ENCODE measurements around the gene ONECUT1.
"Not testable (repeated sequence)": the region's sequence is repeated elsewhere in the genome, so short reads cannot be mapped to it uniquely, and the experiment has no call there.

ONECUT1 gene

GRCh38 chr15:52790169-52790708, at the start of gene ONECUT1:
TSS of gene ONECUT1 (minus strand) at chr15:52790336. CDS start at chr15:52789884, 452 bp downstream.
- peak; percentile 52 for DNase-seq

- DNase-seq = no peak
Measured at GRCh38 chr15:52834379-52834778, 44.2 kb upstream of the ONECUT1 start.

- DNase-seq = not testable (repeated sequence)
Measured at GRCh38 chr15:52824169-52824942, 34.2 kb upstream of the ONECUT1 start.

- no peak for DNase-seq
Measured at GRCh38 chr15:52822475-52822874, 32.3 kb upstream of the ONECUT1 start.

GRCh38 chr15:52819253-52819652, 29.1 kb upstream of the ONECUT1 start:
- DNase-seq = no peak

- not testable (repeated sequence) for DNase-seq
Measured at GRCh38 chr15:52815899-52816298, 25.8 kb upstream of the ONECUT1 start.

GRCh38 chr15:52808996-52809395, 18.9 kb upstream of the ONECUT1 start:
- DNase-seq = no peak

- no peak for DNase-seq
Measured at GRCh38 chr15:52808441-52808840, 18.3 kb upstream of the ONECUT1 start.

GRCh38 chr15:52806284-52806655, 16.1 kb upstream of the ONECUT1 start:
- no peak for DNase-seq

- DNase-seq = no peak
Measured at GRCh38 chr15:52805351-52806283, 15.5 kb upstream of the ONECUT1 start.

- DNase-seq = no peak
Measured at GRCh38 chr15:52804526-52805081, 14.5 kb upstream of the ONECUT1 start.

GRCh38 chr15:52803467-52804306, 13.6 kb upstream of the ONECUT1 start:
- no peak for DNase-seq

- DNase-seq = no peak
Measured at GRCh38 chr15:52803108-52803466, 13.0 kb upstream of the ONECUT1 start.

- no peak for DNase-seq
Measured at GRCh38 chr15:52802110-52802509, 12.0 kb upstream of the ONECUT1 start.

- no peak for DNase-seq
Measured at GRCh38 chr15:52801748-52802085, 11.6 kb upstream of the ONECUT1 start.

- no peak for DNase-seq
Measured at GRCh38 chr15:52800828-52801747, 11.0 kb upstream of the ONECUT1 start.

GRCh38 chr15:52799145-52799811, 9.1 kb upstream of the ONECUT1 start:
- DNase-seq = no peak

- no peak for DNase-seq
Measured at GRCh38 chr15:52798529-52799101, 8.5 kb upstream of the ONECUT1 start.

- no peak for DNase-seq
Measured at GRCh38 chr15:52797625-52798501, 7.7 kb upstream of the ONECUT1 start.

Data from CD4-positive, alpha-beta T cell treated with Interleukin-12 subunit alpha and Interleukin-12 subunit beta, for 1 hour (primary cell).